Parathyroid adenoma (tissue), 2 donors: ENCODE measurements around the gene ECHDC3.

ENCODE experiments used
- H2AFZ ChIP-seq: fragments of 300-600 bp; sonication (generic); one replicate; pipeline ENCODE4 v1.7.0; 2017; ENCODE audit warnings: antibody characterized with exemption, mild to moderate bottlenecking
- H3K27ac ChIP-seq: fragments of 300-600 bp; sonication (generic); one replicate; pipeline ENCODE4 v1.7.0; 2017
- H3K27me3 ChIP-seq: fragments of 300-600 bp; sonication (generic); one replicate; pipeline ENCODE4 v1.7.0; 2017; ENCODE audit warnings: low read length; ENCODE audit not compliant: control insufficient read depth, insufficient read depth
- H3K36me3 ChIP-seq: fragments of 300-600 bp; sonication (generic); one replicate; pipeline ENCODE4 v1.7.0; 2017; ENCODE audit warnings: low read length; ENCODE audit not compliant: control insufficient read depth, insufficient read depth
- H3K4me1 ChIP-seq: fragments of 300-600 bp; sonication (generic); one replicate; pipeline ENCODE4 v1.7.0; 2017; ENCODE audit warnings: control low read depth
- H3K4me2 ChIP-seq: fragments of 300-600 bp; sonication (generic); one replicate; pipeline ENCODE4 v1.7.0; 2017; ENCODE audit warnings: low read length
- H3K4me3 ChIP-seq: fragments of 300-600 bp; sonication (generic); one replicate; pipeline ENCODE4 v1.7.0; 2017; ENCODE audit warnings: low read depth, low read length
- H3K79me2 ChIP-seq: fragments of 300-600 bp; sonication (generic); one replicate; pipeline ENCODE4 v1.7.0; 2017; ENCODE audit warnings: control low read depth
- H3K9ac ChIP-seq: fragments of 300-600 bp; sonication (generic); one replicate; pipeline ENCODE4 v1.7.0; 2017; ENCODE audit warnings: mild to moderate bottlenecking
- H3K9me3 ChIP-seq: fragments of 300-600 bp; sonication (generic); one replicate; pipeline ENCODE4 v1.7.0; 2017; ENCODE audit warnings: low read length; ENCODE audit not compliant: control insufficient read depth
- CTCF ChIP-seq: fragments of 300-600 bp; sonication (generic); IDR thresholded peaks from one replicate; pipeline ENCODE4 v1.7.0; 2017; ENCODE audit warnings: antibody characterized with exemption, mild to moderate bottlenecking
- donor health status: primary hyperparathyroidism.

ECHDC3 gene

GRCh38 chr10:11808808-11809207 is 66.6 kb downstream of the ECHDC3 start:
- H3K36me3 ChIP-seq = no peaks in the 10 kb centered on the region
- H3K9me3 ChIP-seq = no peaks in the 10 kb centered on the region
- H3K79me2 ChIP-seq = no peaks in the 10 kb centered on the region
- no peak overlapping the region for H3K4me3 ChIP-seq
- no peak for TF ChIP-seq CTCF
- H2AFZ ChIP-seq = no peak overlapping the region
- no peak overlapping the region for H3K27ac ChIP-seq
- H3K4me2 ChIP-seq = no peak overlapping the region
- H3K9ac ChIP-seq = no peak overlapping the region
- no peaks in the 10 kb centered on the region for H3K4me1 ChIP-seq
- H3K27me3 ChIP-seq = no peaks in the 10 kb centered on the region

- Histone ChIP-seq H3K36me3 (no peaks in the 10 kb centered on the region), H2AFZ (no peak overlapping the region), H3K79me2 (no peaks in the 10 kb centered on the region), H3K4me1 (no peaks in the 10 kb centered on the region), H3K27me3 (no peaks in the 10 kb centered on the region), H3K4me2 (no peak overlapping the region), H3K9ac (no peak overlapping the region), H3K4me3 (no peak overlapping the region), H3K27ac (no peak overlapping the region), H3K9me3 (no peaks in the 10 kb centered on the region)
- TF ChIP-seq CTCF = no peak
Measured at GRCh38 chr10:11810313-11810766, 68.2 kb downstream of the ECHDC3 start.

GRCh38 chr10:11810973-11811372 is 68.8 kb downstream of the ECHDC3 start:
- H3K27me3 ChIP-seq = no peaks in the 10 kb centered on the region
- H3K4me1 ChIP-seq = no peaks in the 10 kb centered on the region
- H2AFZ ChIP-seq = no peak overlapping the region
- TF ChIP-seq CTCF = no peak
- H3K4me3 ChIP-seq = no peak overlapping the region
- H3K36me3 ChIP-seq = no peaks in the 10 kb centered on the region
- H3K9ac ChIP-seq = no peak overlapping the region
- no peak overlapping the region for H3K4me2 ChIP-seq
- no peak overlapping the region for H3K27ac ChIP-seq
- no peaks in the 10 kb centered on the region for H3K79me2 ChIP-seq
- H3K9me3 ChIP-seq = no peaks in the 10 kb centered on the region

- H3K4me2 ChIP-seq = no peak overlapping the region
- TF ChIP-seq CTCF = no peak
Measured at GRCh38 chr10:11813177-11813576, 71.0 kb downstream of the ECHDC3 start.

More at GRCh38 chr10:11813177-11813576, 71.0 kb downstream of the ECHDC3 start:
- Histone ChIP-seq H3K4me3 (no peak overlapping the region), H3K79me2 (no peaks in the 10 kb centered on the region), H3K27ac (no peak overlapping the region), H3K9me3 (no peaks in the 10 kb centered on the region), H3K27me3 (no peaks in the 10 kb centered on the region), H2AFZ (no peak overlapping the region), H3K4me1 (no peaks in the 10 kb centered on the region), H3K9ac (no peak overlapping the region), H3K36me3 (no peaks in the 10 kb centered on the region)
